Neural cell (in vitro differentiated cells): Measurements from ENCODE around the gene OPN1SW. TPM values are rescaled to one million over a fixed set of nuclear protein-coding genes. Genes with fewer than 3 reads are reported as not detected.

ENCODE experiments used
- H2AFZ ChIP-seq: fragments of 200-600, 300-800 bp; sonication (generic), shearing (Covaris generic); 2 replicates; pipeline ENCODE4 v1.6.0; 2014; ENCODE audit warnings: low read depth, mild to moderate bottlenecking, antibody characterized with exemption, low read length, moderate library complexity
- H3F3A ChIP-seq: fragments of 200-600 bp; shearing (Covaris generic); 2 replicates; pipeline ENCODE4 v1.6.1; 2016; ENCODE audit warnings: mild to moderate bottlenecking, moderate library complexity, mixed read lengths, antibody characterized with exemption, low read length; ENCODE audit not compliant: insufficient read depth, poor library complexity, severe bottlenecking
- H3K27ac ChIP-seq: fragments of 200-600, 300-800 bp; sonication (generic), shearing (Covaris generic); 2 replicates; pipeline ENCODE4 v1.5.1; 2014; ENCODE audit warnings: mild to moderate bottlenecking, low read length, moderate library complexity
- H3K27me3 ChIP-seq: fragments of 300-800, 200-600 bp; sonication (generic), shearing (Covaris generic); 2 replicates; pipeline ENCODE4 v1.6.0; 2014; ENCODE audit warnings: mild to moderate bottlenecking, low read depth, low read length, moderate library complexity; ENCODE audit not compliant: insufficient read depth
- H3K36me3 ChIP-seq: fragments of 300-800, 200-600 bp; sonication (generic), shearing (Covaris generic); 2 replicates; pipeline ENCODE4 v1.5.1; 2014; ENCODE audit warnings: mild to moderate bottlenecking, antibody characterized with exemption, low read length, moderate library complexity; ENCODE audit not compliant: insufficient read depth
- H3K4me2 ChIP-seq: fragments of 300-800, 200-600 bp; sonication (generic), shearing (Covaris generic); 2 replicates; pipeline ENCODE4 v1.6.0; 2014; ENCODE audit warnings: mild to moderate bottlenecking, low read length
- H3K4me3 ChIP-seq: fragments of 300-800, 200-600 bp; sonication (generic), shearing (Covaris generic); 2 replicates; pipeline ENCODE4 v1.5.1; 2014; ENCODE audit warnings: mild to moderate bottlenecking, low read length, moderate library complexity
- H3K79me2 ChIP-seq: fragments of 200-600 bp; shearing (Covaris generic); replicated peaks from 2 replicates; pipeline ENCODE4 v1.6.0; 2014; ENCODE audit warnings: mild to moderate bottlenecking, low read length, moderate library complexity; ENCODE audit not compliant: insufficient read depth
- H3K9ac ChIP-seq: fragments of 300-800, 200-600 bp; sonication (generic), shearing (Covaris generic); 2 replicates; pipeline ENCODE4 v1.6.1; 2016; ENCODE audit warnings: mild to moderate bottlenecking, low read length, mixed read lengths
- H3K9me2 ChIP-seq: fragments of 200-600 bp; shearing (Covaris generic); 2 replicates; pipeline ENCODE4 v1.6.1; 2016; ENCODE audit warnings: mild to moderate bottlenecking, low read length, mixed read lengths; ENCODE audit not compliant: insufficient read depth
- H3K9me3 ChIP-seq: fragments of 200-600, 300-800 bp; sonication (generic), shearing (Covaris generic); 2 replicates; pipeline ENCODE4 v1.6.1; 2016; ENCODE audit warnings: mild to moderate bottlenecking, mixed run types, low read length, moderate library complexity, mixed read lengths
- H4K20me1 ChIP-seq: fragments of 200-600 bp; shearing (Covaris generic); 2 replicates; pipeline ENCODE4 v1.6.1; 2016; ENCODE audit warnings: mild to moderate bottlenecking, mixed run types; ENCODE audit not compliant: insufficient read depth
- CTCF ChIP-seq: fragments of 450-650 bp; IDR thresholded peaks from 2 replicates; pipeline ENCODE4 v1.5.1; 2014; ENCODE audit warnings: antibody characterized with exemption, mild to moderate bottlenecking, moderate library complexity; ENCODE audit not compliant: poor library complexity, severe bottlenecking
- EP300 ChIP-seq: fragments of 450-650 bp; conservative IDR thresholded peaks from 2 replicates; pipeline ENCODE4 v1.6.1; 2014; ENCODE audit warnings: antibody characterized with exemption, mild to moderate bottlenecking, moderate library complexity; ENCODE audit not compliant: poor library complexity, severe bottlenecking
- EZH2 ChIP-seq: fragments of 200-600, 300-800 bp; shearing (Covaris generic), sonication (generic); IDR thresholded peaks from 2 replicates; pipeline ENCODE4 v1.6.1; 2014; ENCODE audit warnings: antibody characterized with exemption, low read length, borderline replicate concordance, mild to moderate bottlenecking; ENCODE audit not compliant: insufficient read depth, poor library complexity, severe bottlenecking
- MXI1 ChIP-seq: fragments of 450-650 bp; conservative IDR thresholded peaks from 2 replicates; pipeline ENCODE4 v1.6.1; 2014; ENCODE audit warnings: antibody characterized with exemption, mild to moderate bottlenecking; ENCODE audit not compliant: poor library complexity, severe bottlenecking
- POLR2AphosphoS5 ChIP-seq: IDR thresholded peaks from 2 replicates; pipeline ENCODE4 v1.6.1; 2012
- RAD21 ChIP-seq: fragments of 450-650 bp; conservative IDR thresholded peaks from 2 replicates; pipeline ENCODE4 v1.6.1; 2014; ENCODE audit warnings: antibody characterized with exemption, mild to moderate bottlenecking, moderate library complexity
- REST ChIP-seq: IDR thresholded peaks from 2 replicates; pipeline ENCODE4 v1.6.1; 2012; ENCODE audit warnings: borderline replicate concordance
- SMC3 ChIP-seq: fragments of 450-650 bp; conservative IDR thresholded peaks from 2 replicates; pipeline ENCODE4 v1.6.1; 2014; ENCODE audit warnings: antibody characterized with exemption, mild to moderate bottlenecking, moderate library complexity; ENCODE audit not compliant: poor library complexity
- TAF1 ChIP-seq: IDR thresholded peaks from 2 replicates; pipeline ENCODE4 v1.6.1; 2012; ENCODE audit warnings: low read depth
- polyA plus RNA-seq: library from polyadenylated mRNA; depleted of rRNA; stranded (reverse); fragments of >200 nt; gene quantifications from 2 replicates; pipeline ENCODE4 v1.2.3, GENCODE V29; 2014

OPN1SW gene
- polyA plus RNA-seq, 1 donor from 2014 or later: 1.2 TPM

- no peak overlapping the region for H3K4me2 ChIP-seq
- no peaks in the 10 kb centered on the region for H3K9me3 ChIP-seq
- H3K36me3 ChIP-seq: peaks cover 8% of the 10 kb centered on the region
- H3K27me3 ChIP-seq: no peaks in the 10 kb centered on the region
- H3K9me2 ChIP-seq: no peaks in the 10 kb centered on the region
- no peaks in the 10 kb centered on the region for H4K20me1 ChIP-seq
- H3K27ac ChIP-seq: no peak overlapping the region
- no peaks in the 10 kb centered on the region for H3F3A ChIP-seq
- no peak overlapping the region for H3K4me3 ChIP-seq
- H3K79me2 ChIP-seq: no peaks in the 10 kb centered on the region
- no peak for TF ChIP-seq SMC3
- no peak for TF ChIP-seq MXI1
- TF ChIP-seq CTCF: no peak
- TF ChIP-seq REST: no peak
- TF ChIP-seq POLR2AphosphoS5: no peak
- no peak for TF ChIP-seq TAF1
- TF ChIP-seq RAD21: no peak
- no peak for TF ChIP-seq EZH2
- TF ChIP-seq EP300: no peak
- H2AFZ ChIP-seq: no peak overlapping the region
- H3K9ac ChIP-seq: no peak overlapping the region
These were observed 35.4 kb upstream of the OPN1SW start for GRCh38 chr7:128810997-128811396.

- Histone ChIP-seq H3K9me2 (no peaks in the 10 kb centered on the region), H3F3A (no peaks in the 10 kb centered on the region)
These were observed 34.9 kb upstream of the OPN1SW start for GRCh38 chr7:128810473-128810872.

GRCh38 chr7:128809363-128809762, 33.8 kb upstream of the OPN1SW start:
- Histone ChIP-seq H3K9ac (no peak overlapping the region), H4K20me1 (no peaks in the 10 kb centered on the region), H3K9me2 (no peaks in the 10 kb centered on the region), H3K4me3 (no peak overlapping the region), H3K79me2 (no peaks in the 10 kb centered on the region), H3K9me3 (no peaks in the 10 kb centered on the region), H2AFZ (no peak overlapping the region), H3K27ac (no peak overlapping the region), H3K27me3 (no peaks in the 10 kb centered on the region), H3K4me2 (no peak overlapping the region), H3F3A (no peaks in the 10 kb centered on the region), H3K36me3 (peaks cover 13% of the 10 kb centered on the region)
- TF ChIP-seq TAF1 (no peak), EZH2 (no peak), RAD21 (no peak), CTCF (no peak), REST (no peak), SMC3 (no peak), MXI1 (no peak), POLR2AphosphoS5 (no peak), EP300 (no peak)

More at GRCh38 chr7:128810473-128810872, 34.9 kb upstream of the OPN1SW start:
- Histone ChIP-seq H3K79me2 (no peaks in the 10 kb centered on the region), H3K9ac (no peak overlapping the region), H3K36me3 (peaks cover 10% of the 10 kb centered on the region), H3K9me3 (no peaks in the 10 kb centered on the region), H3K4me2 (no peak overlapping the region), H3K27me3 (no peaks in the 10 kb centered on the region), H2AFZ (no peak overlapping the region), H3K27ac (no peak overlapping the region), H4K20me1 (no peaks in the 10 kb centered on the region), H3K4me3 (no peak overlapping the region)
- TF ChIP-seq MXI1: no peak
- no peak for TF ChIP-seq TAF1
